Measurements from ENCODE around the gene GATAD1. TPM values are rescaled to one million over a fixed set of nuclear protein-coding genes. Genes with fewer than 3 reads are reported as not detected.
"Not testable (repeated sequence)": the region's sequence is repeated elsewhere in the genome, so short reads cannot be mapped to it uniquely, and the experiment has no call there.

Gene GATAD1
- total RNA-seq, 2 experiments from 2014 or later, result 13.8 to 14.3 TPM

- H3K4me1 Mint-ChIP-seq; H3K27ac Mint-ChIP-seq; H3K9me3 Mint-ChIP-seq; H3K36me3 Mint-ChIP-seq (ENCODE audit: low read depth); DNase-seq; POLR2A ChIA-PET; H3K4me3 Mint-ChIP-seq; CTCF ChIA-PET; H3K27me3 Mint-ChIP-seq: not testable (repeated sequence)
These were observed 28.7 kb downstream of the GATAD1 start for GRCh38 chr7:92475851-92476590.

- H3K27ac Mint-ChIP-seq; H3K27me3 Mint-ChIP-seq; H3K4me1 Mint-ChIP-seq; H3K36me3 Mint-ChIP-seq (ENCODE audit: low read depth); H3K9me3 Mint-ChIP-seq; DNase-seq; H3K4me3 Mint-ChIP-seq; POLR2A ChIA-PET: not testable (repeated sequence)
- CTCF ChIA-PET, result interaction anchor here (0.7 kb wide), 1 partner anchor 1059 kb away, joined by 3 read pairs; no protein-coding TSS in a partner anchor
These were observed 30.4 kb downstream of the GATAD1 start, which contains the start of gene ERVW-1 for GRCh38 chr7:92477681-92478080. Gene ERVW-1 (minus strand): TSS chr7:92477946. CDS start chr7:92470381, 7,565 bp downstream.

DNA sequence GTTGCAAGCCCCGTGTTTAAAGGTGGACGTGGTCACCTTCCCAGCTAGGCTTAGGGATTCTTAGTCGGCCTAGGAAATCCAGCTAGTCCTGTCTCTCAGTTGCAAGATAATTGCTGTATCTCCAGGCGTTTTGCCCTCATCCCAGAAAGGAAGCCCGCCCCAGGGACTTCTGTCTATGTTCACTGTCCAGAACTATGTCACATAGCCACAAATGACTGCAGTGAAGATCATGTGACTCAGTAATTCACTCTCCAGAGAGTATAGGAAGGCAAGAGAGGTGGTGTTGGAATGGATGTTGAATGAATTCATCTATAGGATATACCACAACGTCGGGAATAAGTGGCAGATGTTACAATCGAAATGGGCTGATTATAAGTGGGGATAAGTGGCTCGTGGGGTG is 30.8 kb downstream of the GATAD1 start:
- H3K4me1 Mint-ChIP-seq, result no peaks in the 10 kb centered on the region
- no peak overlapping the region for H3K27ac Mint-ChIP-seq
- H3K36me3 Mint-ChIP-seq (ENCODE audit: low read depth), result no peaks in the 10 kb centered on the region
- POLR2A ChIA-PET, result no interaction called here
- H3K9me3 Mint-ChIP-seq, result no peaks in the 10 kb centered on the region
- no peak overlapping the region for H3K4me3 Mint-ChIP-seq
- DNase-seq, result no peak
- no peaks in the 10 kb centered on the region for H3K27me3 Mint-ChIP-seq
- CTCF ChIA-PET, result interaction anchor here (0.7 kb wide), 1 partner anchor 1059 kb away, joined by 3 read pairs; no protein-coding TSS in a partner anchor

DNA sequence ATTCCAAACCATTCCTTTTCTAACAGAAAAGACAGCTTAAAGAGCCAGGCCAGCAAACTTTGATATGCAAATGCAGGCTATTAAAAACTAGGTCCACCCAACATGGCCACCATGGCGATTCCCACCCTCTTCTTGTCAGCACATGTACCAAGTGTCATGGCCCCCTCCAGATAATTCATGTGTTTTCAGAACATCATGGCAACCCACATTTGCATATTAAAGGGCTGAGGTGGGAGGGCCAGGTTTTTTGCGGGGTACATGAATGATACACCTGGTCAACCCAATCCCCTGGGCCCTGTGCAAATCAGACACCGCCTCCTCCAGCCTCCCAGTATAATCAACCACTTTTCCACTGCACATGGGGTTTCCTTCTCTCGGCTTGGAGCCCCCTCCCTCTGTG is 31.4 kb downstream of the GATAD1 start:
- H3K4me3 Mint-ChIP-seq, result no peak overlapping the region
- H3K27me3 Mint-ChIP-seq, result no peaks in the 10 kb centered on the region
- H3K27ac Mint-ChIP-seq, result no peak overlapping the region
- H3K36me3 Mint-ChIP-seq (ENCODE audit: low read depth), result no peaks in the 10 kb centered on the region
- CTCF ChIA-PET, result no interaction called here
- H3K4me1 Mint-ChIP-seq, result no peaks in the 10 kb centered on the region
- H3K9me3 Mint-ChIP-seq, result no peaks in the 10 kb centered on the region
- no peak for DNase-seq
- POLR2A ChIA-PET, result no interaction called here

DNA sequence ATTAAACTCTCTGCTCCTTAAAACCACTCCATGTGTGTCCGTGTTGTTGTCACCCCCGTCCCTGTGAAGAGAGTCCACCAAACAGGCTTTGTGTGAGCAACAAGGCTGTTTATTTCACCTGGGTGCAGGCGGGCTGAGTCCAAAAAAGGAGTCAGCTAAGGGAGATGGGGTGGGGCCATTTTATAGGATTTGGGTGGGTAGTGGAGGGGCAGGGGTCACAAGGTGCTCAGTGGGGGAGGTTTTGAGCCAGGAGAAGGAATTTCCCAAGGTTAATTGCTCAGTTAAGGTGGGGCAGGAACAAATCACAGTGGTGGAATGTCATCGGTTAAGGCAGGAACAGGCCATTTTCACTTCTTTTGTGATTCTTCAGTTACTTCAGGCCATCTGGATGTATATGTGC is 31.9 kb downstream of the GATAD1 start:
- H3K9me3 Mint-ChIP-seq; H3K27ac Mint-ChIP-seq; CTCF ChIA-PET; DNase-seq; H3K36me3 Mint-ChIP-seq (ENCODE audit: low read depth); H3K27me3 Mint-ChIP-seq; POLR2A ChIA-PET; H3K4me1 Mint-ChIP-seq; H3K4me3 Mint-ChIP-seq: not testable (repeated sequence)

DNA sequence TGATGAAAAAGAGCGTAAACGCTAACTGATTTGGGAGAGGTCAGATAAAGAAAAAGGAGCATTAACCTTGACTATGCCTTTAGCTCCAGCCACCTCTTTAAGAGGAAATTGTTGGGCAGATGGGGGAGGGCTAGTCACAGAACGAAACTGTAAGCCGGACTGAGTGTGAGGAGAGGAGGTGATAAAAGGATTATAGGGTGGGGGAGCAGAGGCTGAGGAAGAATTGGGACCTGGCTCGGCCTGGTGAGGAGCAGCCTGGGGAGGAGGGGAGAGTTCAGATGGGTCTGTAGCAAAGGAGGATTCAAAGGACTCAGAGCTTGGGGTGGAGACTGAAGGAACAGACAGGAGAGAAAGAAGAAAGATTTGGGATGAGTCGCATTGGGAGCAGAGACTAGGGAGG is 36.3 kb downstream of the GATAD1 start:
- H3K27me3 Mint-ChIP-seq; DNase-seq; H3K4me1 Mint-ChIP-seq; H3K27ac Mint-ChIP-seq; CTCF ChIA-PET; H3K9me3 Mint-ChIP-seq; H3K4me3 Mint-ChIP-seq; POLR2A ChIA-PET; H3K36me3 Mint-ChIP-seq (ENCODE audit: low read depth): not testable (repeated sequence)

DNA sequence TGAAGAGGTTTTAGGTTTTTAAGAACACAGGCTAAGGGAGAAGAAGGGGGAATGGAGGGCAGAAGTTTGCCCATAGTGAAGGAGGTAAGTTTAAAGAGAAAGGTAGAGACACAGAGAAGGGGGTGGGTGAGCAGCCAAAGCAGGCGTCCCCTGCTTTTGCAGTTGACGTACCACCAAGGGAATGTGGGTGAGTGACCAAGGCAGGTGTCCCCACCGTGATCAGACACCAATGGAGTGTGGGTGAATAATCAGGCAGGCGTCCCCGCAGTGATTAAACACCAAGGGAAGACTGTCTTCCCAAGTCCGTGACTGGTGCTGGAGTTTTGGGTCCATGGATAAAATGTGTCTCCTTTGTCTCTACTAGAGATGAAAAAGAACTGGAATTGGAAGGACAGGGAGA is 36.9 kb downstream of the GATAD1 start:
- peaks cover 10% of the 10 kb centered on the region for H3K36me3 Mint-ChIP-seq (ENCODE audit: low read depth)
- CTCF ChIA-PET, H3K4me3 Mint-ChIP-seq, H3K4me1 Mint-ChIP-seq, H3K27ac Mint-ChIP-seq, H3K27me3 Mint-ChIP-seq, DNase-seq, H3K9me3 Mint-ChIP-seq, POLR2A ChIA-PET: not testable (repeated sequence)

GRCh38 chr7:92485267-92485892 is 38.1 kb downstream of the GATAD1 start:
- Mint-ChIP-seq H3K27ac (no peak overlapping the region), H3K9me3 (no peaks in the 10 kb centered on the region), H3K36me3 (ENCODE audit: low read depth) (peaks cover 14% of the 10 kb centered on the region), H3K4me3 (no peak overlapping the region), H3K4me1 (no peaks in the 10 kb centered on the region), H3K27me3 (no peaks in the 10 kb centered on the region)
- no peak for DNase-seq
- CTCF ChIA-PET, result no interaction called here
- POLR2A ChIA-PET, result no interaction called here

- POLR2A ChIA-PET, result no interaction called here
- H3K27ac Mint-ChIP-seq, result no peak overlapping the region
- no peaks in the 10 kb centered on the region for H3K27me3 Mint-ChIP-seq
- no peak overlapping the region for H3K4me3 Mint-ChIP-seq
- CTCF ChIA-PET, result no interaction called here
- H3K9me3 Mint-ChIP-seq, result no peaks in the 10 kb centered on the region
- no peak for DNase-seq
- no peaks in the 10 kb centered on the region for H3K4me1 Mint-ChIP-seq
- H3K36me3 Mint-ChIP-seq (ENCODE audit: low read depth), result peaks cover 17% of the 10 kb centered on the region
These were observed 38.7 kb downstream of the GATAD1 start for GRCh38 chr7:92485974-92486373.

DNA sequence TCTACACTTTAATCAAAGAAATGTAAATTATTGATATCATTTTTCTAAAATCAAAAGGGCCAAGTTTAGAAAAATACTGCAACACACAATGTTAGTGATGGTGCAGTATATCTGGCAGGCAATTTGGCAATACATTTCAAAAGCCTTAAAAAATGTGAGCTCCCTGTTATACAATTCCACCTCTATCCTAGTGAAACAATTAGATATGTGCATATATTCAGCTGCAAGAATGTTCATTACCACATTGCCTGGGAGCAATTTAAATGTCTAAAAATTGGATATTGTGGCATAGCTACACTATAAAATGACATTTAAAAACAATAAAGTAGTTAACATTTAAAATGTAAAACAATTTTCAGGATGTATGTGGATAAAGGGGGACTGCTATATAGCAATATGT is 40.5 kb downstream of the GATAD1 start:
- Mint-ChIP-seq H3K36me3 (ENCODE audit: low read depth) (peaks cover 22% of the 10 kb centered on the region), H3K9me3 (no peaks in the 10 kb centered on the region), H3K27me3 (no peaks in the 10 kb centered on the region), H3K27ac (no peak overlapping the region), H3K4me3 (no peak overlapping the region), H3K4me1 (no peaks in the 10 kb centered on the region)
- no peak for DNase-seq
- ChIA-PET CTCF (no interaction called here), POLR2A (no interaction called here)

DNA sequence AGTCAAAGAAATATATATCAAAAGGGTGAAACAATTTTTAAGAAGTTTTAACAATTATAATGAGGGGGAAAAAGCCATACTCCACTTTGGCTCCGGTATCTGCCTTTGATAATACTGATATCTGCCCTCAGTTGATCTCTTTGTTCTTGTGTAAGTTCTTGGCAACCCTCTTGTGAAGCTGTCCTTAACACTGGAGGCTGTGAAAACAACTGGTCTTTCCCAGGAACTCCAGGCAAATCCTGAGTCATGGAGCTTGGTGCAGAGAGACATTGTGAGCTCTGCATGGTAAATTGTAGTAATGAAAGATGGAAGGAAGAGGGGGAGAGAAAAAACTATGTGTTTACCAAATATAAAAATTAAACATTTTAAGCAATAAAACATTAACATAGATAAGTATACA is 42.4 kb downstream of the GATAD1 start:
- Mint-ChIP-seq H3K4me1 (no peaks in the 10 kb centered on the region), H3K36me3 (ENCODE audit: low read depth) (peaks cover 23% of the 10 kb centered on the region), H3K27me3 (no peaks in the 10 kb centered on the region), H3K27ac (no peak overlapping the region), H3K4me3 (no peak overlapping the region), H3K9me3 (no peaks in the 10 kb centered on the region)
- POLR2A ChIA-PET, result no interaction called here
- CTCF ChIA-PET, result interaction anchor here (1.8 kb wide), 1 partner anchor 9 kb away, joined by 5 read pairs; no protein-coding TSS in a partner anchor
- DNase-seq, result no peak

DNA sequence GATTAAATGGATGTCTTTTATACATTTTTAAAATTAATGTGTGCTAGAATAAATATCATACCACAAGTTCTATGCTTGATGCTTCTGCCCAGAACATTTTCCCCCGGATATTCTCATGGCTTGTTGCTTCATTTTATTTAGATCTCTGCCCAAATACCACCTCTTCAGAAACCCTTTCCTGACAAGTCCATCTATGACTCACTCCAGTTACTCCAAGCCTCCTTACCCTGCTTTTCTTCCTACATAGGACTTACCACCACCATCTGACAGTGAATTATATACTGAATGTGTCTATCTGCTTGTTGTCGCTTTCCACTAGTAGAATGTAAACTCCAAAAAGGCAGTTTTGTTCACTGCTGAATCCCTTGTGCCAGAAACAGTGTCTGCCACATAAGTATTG is 49.6 kb downstream of the GATAD1 start:
- H3K4me1 Mint-ChIP-seq, result peaks cover 8% of the 10 kb centered on the region
- DNase-seq, result no peak
- CTCF ChIA-PET, result no interaction called here
- POLR2A ChIA-PET, result no interaction called here
- no peaks in the 10 kb centered on the region for H3K9me3 Mint-ChIP-seq
- H3K27me3 Mint-ChIP-seq, result no peaks in the 10 kb centered on the region
- no peak overlapping the region for H3K4me3 Mint-ChIP-seq
- H3K27ac Mint-ChIP-seq, result no peak overlapping the region
- peaks cover 17% of the 10 kb centered on the region for H3K36me3 Mint-ChIP-seq (ENCODE audit: low read depth)

- Mint-ChIP-seq H3K27me3 (no peaks in the 10 kb centered on the region), H3K4me3 (no peak overlapping the region), H3K27ac (no peak overlapping the region), H3K36me3 (ENCODE audit: low read depth) (peaks cover 16% of the 10 kb centered on the region), H3K4me1 (peaks cover 9% of the 10 kb centered on the region), H3K9me3 (no peaks in the 10 kb centered on the region)
- POLR2A ChIA-PET, result no interaction called here
- CTCF ChIA-PET, result interaction anchor here (0.6 to 1.2 kb wide), 3 partner anchors 9 to 343 kb away, joined by 3 to 5 read pairs (median 5); partner anchors contain the start of gene GATAD1
- no peak for DNase-seq
These were observed 51.3 kb downstream of the GATAD1 start for GRCh38 chr7:92498557-92498956.

- no peak overlapping the region for H3K27ac Mint-ChIP-seq
- ChIA-PET CTCF (no interaction called here), POLR2A (no interaction called here)
These were observed 56.5 kb downstream of the GATAD1 start for GRCh38 chr7:92503767-92504166.

More at GRCh38 chr7:92503767-92504166, 56.5 kb downstream of the GATAD1 start:
- no peak for DNase-seq
- no peaks in the 10 kb centered on the region for H3K27me3 Mint-ChIP-seq
- peaks cover 16% of the 10 kb centered on the region for H3K36me3 Mint-ChIP-seq (ENCODE audit: low read depth)
- H3K9me3 Mint-ChIP-seq, result no peaks in the 10 kb centered on the region
- H3K4me3 Mint-ChIP-seq, result no peak overlapping the region
- peaks cover 12% of the 10 kb centered on the region for H3K4me1 Mint-ChIP-seq
